GM06990 (cell line): ENCODE data around the gene FAM200B.

Experiments used
- DNase-seq: peaks from one replicate; pipeline ENCODE4 v3.0.0-alpha.2; 2011; ENCODE audit not compliant: insufficient read length; ENCODE audit errors: extremely low read depth
- H3K27me3 ChIP-seq: replicated peaks from 2 replicates; pipeline ENCODE4 v1.6.0; 2011; ENCODE audit warnings: low read length; ENCODE audit not compliant: control insufficient read depth, insufficient read depth
- H3K36me3 ChIP-seq: 2 replicates; pipeline ENCODE4 v1.5.1; 2011; ENCODE audit warnings: low read length; ENCODE audit not compliant: control insufficient read depth, insufficient read depth
- H3K4me3 ChIP-seq: replicated peaks from 2 replicates; pipeline ENCODE4 v1.5.1; 2011; ENCODE audit warnings: low read depth, mild to moderate bottlenecking, control low read depth, low read length
- CTCF ChIP-seq: IDR thresholded peaks from 2 replicates; pipeline ENCODE4 v1.5.1; 2011; ENCODE audit warnings: low read length, control low read depth, mild to moderate bottlenecking, inconsistent platforms; ENCODE audit not compliant: insufficient read depth, poor library complexity, severe bottlenecking

The FAM200B gene

DNA sequence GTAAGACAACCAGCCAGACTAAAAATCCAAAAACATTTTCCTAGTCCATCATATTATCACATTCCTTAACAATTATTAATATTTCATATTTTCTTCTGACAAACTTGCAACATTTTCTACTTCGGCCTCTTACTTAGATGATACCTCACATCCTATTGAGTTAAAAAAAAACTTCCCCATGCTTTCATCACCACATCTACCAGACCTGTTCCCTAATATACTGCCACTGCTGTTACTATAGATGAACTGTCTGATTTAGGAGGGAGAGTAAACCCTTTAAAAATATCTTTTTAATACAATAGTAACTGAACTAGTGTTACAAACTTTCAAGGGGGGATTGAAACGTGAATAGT is 1.5 kb downstream of the FAM200B start:
- Histone ChIP-seq H3K36me3 (no peaks in the 10 kb centered on the region; the same call in 1 of the 2 replicates), H3K27me3 (no peaks in the 10 kb centered on the region), H3K4me3 (no peak overlapping the region)
- TF ChIP-seq CTCF: no peak
- DNase-seq: no peak

DNA sequence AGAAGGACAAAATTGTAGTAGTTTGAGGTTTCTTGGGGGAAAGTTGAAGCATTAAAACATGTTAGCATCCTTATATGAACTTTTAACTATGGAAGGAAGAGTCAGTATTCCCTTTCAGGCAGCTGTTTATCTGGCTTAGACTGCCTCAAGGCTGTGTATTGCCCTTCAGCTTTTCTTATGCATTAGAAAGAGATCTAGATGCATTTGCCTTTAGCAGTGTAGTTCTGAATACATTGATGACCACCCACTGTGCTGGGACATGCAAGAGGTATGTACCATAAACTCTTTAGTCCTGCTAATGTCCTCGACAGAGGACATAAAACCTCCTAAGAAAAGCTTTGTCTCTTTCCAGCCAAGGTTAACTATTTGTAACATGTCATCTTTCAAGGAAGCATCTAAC is 2.9 kb downstream of the FAM200B start:
- no peak for TF ChIP-seq CTCF
- DNase-seq: no peak
- Histone ChIP-seq H3K4me3 (no peak overlapping the region), H3K27me3 (no peaks in the 10 kb centered on the region), H3K36me3 (no peaks in the 10 kb centered on the region; the same call in 1 of the 2 replicates)

DNA sequence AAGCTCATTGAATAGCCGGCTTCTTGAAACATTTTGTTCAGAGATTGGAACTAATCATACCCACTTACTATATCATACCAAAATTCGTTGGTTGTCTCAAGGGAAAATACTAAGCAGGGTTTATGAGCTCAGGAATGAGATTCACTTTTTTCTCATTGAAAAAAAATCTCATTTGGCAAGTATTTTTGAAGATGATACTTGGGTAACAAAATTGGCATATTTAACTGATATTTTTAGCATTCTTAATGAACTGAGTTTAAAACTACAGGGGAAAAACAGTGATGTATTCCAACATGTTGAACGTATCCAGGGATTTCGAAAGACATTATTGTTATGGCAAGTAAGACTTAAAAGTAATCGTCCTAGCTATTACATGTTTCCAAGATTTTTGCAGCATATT is 6.4 kb downstream of the FAM200B start:
- Histone ChIP-seq H3K36me3 (no peaks in the 10 kb centered on the region; the same call in 1 of the 2 replicates), H3K4me3 (no peak overlapping the region), H3K27me3 (no peaks in the 10 kb centered on the region)
- no peak for DNase-seq
- no peak for TF ChIP-seq CTCF

DNA sequence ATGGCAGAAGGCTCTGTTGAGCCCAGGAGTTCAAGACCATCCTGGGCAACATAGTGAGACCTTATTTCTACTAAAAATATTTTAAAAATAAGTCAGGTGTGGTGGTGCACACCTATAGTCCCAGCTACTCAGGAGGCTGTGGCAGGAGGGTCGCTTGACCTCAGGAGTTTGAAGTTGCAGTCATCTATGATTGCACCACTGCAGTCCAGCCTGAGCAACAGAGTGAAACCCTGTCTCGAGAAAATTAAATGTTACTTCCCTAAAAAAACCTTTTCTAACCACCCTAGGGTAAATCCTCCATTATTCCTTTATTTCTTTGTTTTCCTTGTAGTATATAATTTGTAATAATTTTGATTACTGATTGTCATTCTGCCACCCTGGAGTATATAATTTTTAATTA is 7.9 kb downstream of the FAM200B start:
- DNase-seq: no peak
- Histone ChIP-seq H3K36me3 (no peaks in the 10 kb centered on the region; the same call in 1 of the 2 replicates), H3K27me3 (no peaks in the 10 kb centered on the region), H3K4me3 (no peak overlapping the region)
- TF ChIP-seq CTCF: no peak

DNA sequence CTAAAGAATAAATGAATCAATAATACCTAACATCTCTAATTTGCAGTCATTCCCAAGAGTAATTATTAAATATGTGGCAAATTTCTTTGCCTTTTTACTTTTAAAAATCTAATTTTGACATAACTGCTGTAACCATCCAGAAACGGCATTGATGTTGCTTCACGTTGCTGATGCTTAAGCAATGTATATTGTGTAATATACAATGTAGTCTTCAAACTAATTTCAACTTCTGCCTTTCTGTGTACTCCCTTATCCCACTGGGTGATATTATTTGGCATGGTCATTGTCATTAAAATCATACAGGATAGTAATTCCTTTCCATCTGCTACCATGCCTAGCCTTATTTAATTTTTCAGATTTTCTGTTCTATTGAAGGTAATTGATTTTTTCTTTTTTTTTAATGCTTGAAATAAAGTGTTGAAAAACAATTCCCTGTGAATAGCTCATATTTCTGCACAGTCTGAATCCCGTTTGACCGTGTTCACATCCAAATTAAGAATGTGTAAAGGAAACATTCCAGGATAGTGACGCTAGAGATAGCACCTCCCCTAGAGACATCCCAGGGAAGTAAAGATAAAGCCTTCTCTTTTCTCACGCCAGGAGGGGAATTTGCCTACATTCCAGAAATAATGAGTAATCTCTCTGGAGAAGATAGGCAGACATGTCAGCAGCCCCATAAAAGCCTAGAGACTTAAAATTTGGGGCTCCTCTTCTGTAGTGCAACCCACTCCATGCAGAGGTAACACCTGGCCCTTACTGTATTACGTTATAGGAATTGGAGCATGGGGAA is 8.6 kb downstream of the FAM200B start:
- Histone ChIP-seq H3K4me3 (no peak overlapping the region), H3K27me3 (no peaks in the 10 kb centered on the region), H3K36me3 (no peaks in the 10 kb centered on the region; the same call in 1 of the 2 replicates)
- no peak for DNase-seq
- no peak for TF ChIP-seq CTCF
